HUES6 (cell line): ENCODE measurements around the gene LHB.

ENCODE experiments used
- H3K27ac ChIP-seq: 2 replicates; pipeline ENCODE4 v1.7.0; 2013; ENCODE audit warnings: low read depth, mild to moderate bottlenecking, low read length, inconsistent platforms
- H3K27me3 ChIP-seq: 2 replicates; pipeline ENCODE4 v1.6.1; 2013; ENCODE audit warnings: low read length; ENCODE audit not compliant: control insufficient read depth, insufficient read depth
- H3K36me3 ChIP-seq: 2 replicates; pipeline ENCODE4 v1.6.1; 2013; ENCODE audit warnings: low read length; ENCODE audit not compliant: control insufficient read depth, insufficient read depth
- H3K4me1 ChIP-seq: 2 replicates; pipeline ENCODE4 v1.6.1; 2013; ENCODE audit warnings: low read length; ENCODE audit not compliant: control insufficient read depth, insufficient read depth
- H3K4me3 ChIP-seq: 2 replicates; pipeline ENCODE4 v1.5.1; 2013; ENCODE audit warnings: low read depth, low read length
- H3K9ac ChIP-seq: one replicate; pipeline ENCODE4 v1.6.1; 2013; ENCODE audit warnings: mild to moderate bottlenecking, low read length
- H3K9me3 ChIP-seq: 2 replicates; pipeline ENCODE4 v1.6.1; 2013; ENCODE audit warnings: low read depth, low read length; ENCODE audit not compliant: control insufficient read depth, insufficient read depth

Gene LHB

DNA sequence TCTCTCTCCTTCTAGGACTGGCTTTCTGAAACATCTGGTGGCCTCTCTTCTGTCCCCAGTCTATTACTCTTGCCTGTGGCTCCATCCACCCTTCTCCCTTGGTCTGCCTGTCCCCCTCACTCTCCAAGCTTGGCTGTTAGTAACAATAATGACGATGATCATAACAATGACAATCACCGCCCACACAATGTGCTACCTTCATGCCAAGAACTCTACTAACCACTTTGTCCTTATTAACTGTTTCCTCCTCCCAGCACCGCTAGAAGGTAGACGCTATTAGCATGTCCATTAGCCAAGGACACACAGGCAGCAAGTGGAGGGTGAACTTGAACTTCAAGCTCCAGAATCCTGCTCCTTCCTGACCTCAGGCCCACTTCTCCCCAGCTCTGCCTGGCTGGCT, 26.5 kb downstream of the LHB start:
- Histone ChIP-seq H3K4me3 (no peak overlapping the region), H3K36me3 (peaks cover 41% of the 10 kb centered on the region), H3K4me1 (peaks cover 16% of the 10 kb centered on the region; the same call in 1 of the 2 replicates), H3K9ac (no peak overlapping the region), H3K27me3 (no peaks in the 10 kb centered on the region), H3K9me3 (no peaks in the 10 kb centered on the region), H3K27ac (no peak overlapping the region)

DNA sequence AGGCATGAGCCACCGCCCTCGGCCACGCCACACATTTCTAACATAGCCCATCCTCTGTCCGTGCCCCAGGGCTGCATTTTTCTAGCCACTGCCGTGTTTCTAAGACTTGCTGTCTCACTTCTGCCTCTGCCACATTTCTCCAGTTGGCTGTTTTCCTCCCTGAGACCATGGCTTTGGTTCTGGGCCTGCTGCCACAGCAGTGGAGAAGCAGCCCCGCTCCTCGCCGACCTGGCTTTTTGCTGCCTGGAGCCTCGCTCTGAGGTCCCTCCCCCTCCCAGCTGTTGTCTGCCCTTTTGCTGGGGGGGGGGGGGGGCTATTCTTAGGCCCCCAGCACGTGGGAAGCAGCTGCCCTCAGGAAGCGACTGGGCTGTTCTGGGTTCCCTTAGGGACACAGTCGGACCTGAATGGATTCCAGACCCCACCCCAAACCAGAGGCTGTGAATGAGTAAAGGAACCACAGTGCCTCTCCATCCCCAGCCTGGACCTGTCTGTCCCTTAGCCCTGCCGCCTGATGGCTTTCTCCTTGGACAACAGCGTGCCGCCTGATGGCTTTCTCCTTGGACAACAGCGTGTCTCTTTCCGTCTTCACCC, 27.1 kb downstream of the LHB start:
- H3K27ac ChIP-seq = no peak overlapping the region
- H3K27me3 ChIP-seq = no peaks in the 10 kb centered on the region
- H3K4me3 ChIP-seq = no peak overlapping the region
- no peaks in the 10 kb centered on the region for H3K9me3 ChIP-seq
- H3K4me1 ChIP-seq = peaks cover 16% of the 10 kb centered on the region; the same call in 1 of the 2 replicates
- H3K36me3 ChIP-seq = peaks cover 47% of the 10 kb centered on the region
- no peak overlapping the region for H3K9ac ChIP-seq

DNA sequence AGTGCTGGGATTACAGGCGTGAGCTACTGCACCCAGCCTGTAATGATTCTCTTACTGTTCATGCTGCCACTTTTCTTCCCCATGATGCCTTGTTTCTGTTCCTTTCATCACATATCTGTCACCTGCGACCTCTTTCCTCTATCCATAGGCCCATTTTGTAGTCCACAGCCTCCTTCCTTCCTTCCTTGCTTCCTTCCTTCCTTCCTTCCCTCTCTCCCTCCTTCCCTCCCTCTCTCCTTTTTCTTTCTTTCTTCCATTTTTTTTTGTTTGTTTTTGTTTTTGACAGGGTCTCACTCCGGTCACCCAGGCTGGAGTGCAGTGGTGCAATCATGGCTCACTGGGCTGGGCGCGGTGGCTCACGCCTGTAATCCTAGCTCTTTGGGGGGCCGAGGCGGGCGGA, 28.0 kb downstream of the LHB start:
- H3K27me3 ChIP-seq = no peaks in the 10 kb centered on the region
- H3K36me3 ChIP-seq = peaks cover 47% of the 10 kb centered on the region

DNA sequence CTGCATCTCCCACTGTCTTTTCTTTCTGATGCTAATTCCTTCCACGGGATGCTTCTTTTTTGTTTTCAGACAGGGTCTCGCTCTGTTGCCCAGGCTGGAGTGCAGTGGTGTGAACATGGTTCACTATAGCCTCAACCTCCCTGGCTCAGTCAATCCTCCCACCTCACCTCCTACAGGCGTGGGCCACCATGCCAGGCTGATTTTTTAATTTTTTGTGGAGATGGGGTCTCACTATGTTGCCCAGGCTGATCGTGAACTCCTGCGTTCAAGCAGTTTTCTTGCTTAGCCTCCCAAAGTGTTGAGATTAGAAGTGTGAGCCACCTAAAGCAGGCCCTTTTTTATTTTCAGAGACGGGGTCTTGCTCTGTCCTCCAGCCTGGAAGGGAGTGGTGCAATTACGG, 28.6 kb downstream of the LHB start:
- H3K27ac ChIP-seq = no peak overlapping the region

More for the DNA sequence above, 28.0 kb downstream of the LHB start:
- peaks cover 14% of the 10 kb centered on the region; the same call in 1 of the 2 replicates for H3K4me1 ChIP-seq
- no peak overlapping the region for H3K27ac ChIP-seq
- no peak overlapping the region for H3K4me3 ChIP-seq
- H3K9me3 ChIP-seq = no peaks in the 10 kb centered on the region
- H3K9ac ChIP-seq = no peak overlapping the region

DNA sequence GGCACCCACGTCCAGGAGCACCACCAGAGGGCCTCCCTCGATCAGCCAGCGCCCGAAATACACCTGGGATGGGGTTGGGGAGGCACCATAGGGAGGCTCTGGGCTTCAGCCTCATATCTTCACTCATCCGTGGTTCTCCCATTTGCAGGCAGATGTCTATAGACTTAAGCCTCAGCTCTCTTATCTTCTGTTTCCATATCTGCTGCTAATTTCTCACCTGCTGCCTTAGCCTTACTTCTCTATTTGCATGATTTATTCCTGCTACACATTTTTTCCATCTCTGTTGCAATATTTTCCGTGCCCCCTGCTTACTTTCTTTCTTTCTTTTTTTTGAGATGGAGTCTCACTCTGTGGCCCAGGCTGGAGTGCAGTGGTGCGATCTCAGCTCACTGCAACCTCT, 29.6 kb downstream of the LHB start:
- Histone ChIP-seq H3K27ac (no peak overlapping the region), H3K27me3 (no peaks in the 10 kb centered on the region), H3K9ac (no peak overlapping the region), H3K4me3 (no peak overlapping the region), H3K9me3 (no peaks in the 10 kb centered on the region), H3K36me3 (peaks cover 56% of the 10 kb centered on the region), H3K4me1 (peaks cover 14% of the 10 kb centered on the region; the same call in 1 of the 2 replicates)

More for the DNA sequence above, 28.6 kb downstream of the LHB start:
- Histone ChIP-seq H3K27me3 (no peaks in the 10 kb centered on the region), H3K9ac (no peak overlapping the region), H3K4me1 (peaks cover 14% of the 10 kb centered on the region; the same call in 1 of the 2 replicates), H3K9me3 (no peaks in the 10 kb centered on the region), H3K36me3 (peaks cover 47% of the 10 kb centered on the region), H3K4me3 (no peak overlapping the region)

DNA sequence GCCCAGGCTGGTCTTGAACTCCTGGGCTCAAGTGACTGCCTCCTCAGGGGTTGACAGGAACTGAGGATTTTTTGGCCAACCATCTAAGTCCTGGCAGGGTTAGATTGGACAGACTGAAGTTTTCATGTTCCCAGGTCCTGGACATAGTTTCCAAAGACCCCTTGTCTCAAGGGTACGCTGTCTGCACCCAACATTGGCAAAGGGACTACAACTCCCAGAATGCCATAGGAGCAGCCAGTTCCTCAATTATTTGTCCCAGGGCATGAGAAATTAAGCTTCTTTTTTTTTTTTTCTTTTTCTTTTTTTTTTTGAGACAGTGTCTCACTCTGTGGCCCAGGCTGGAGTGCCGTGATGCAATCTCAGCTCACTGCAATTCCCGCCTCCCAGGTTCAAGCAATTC, 30.7 kb downstream of the LHB start:
- Histone ChIP-seq H3K36me3 (peaks cover 66% of the 10 kb centered on the region), H3K27me3 (no peaks in the 10 kb centered on the region), H3K9ac (no peak overlapping the region), H3K4me1 (peaks cover 7% of the 10 kb centered on the region; the same call in 1 of the 2 replicates), H3K9me3 (no peaks in the 10 kb centered on the region), H3K4me3 (no peak overlapping the region), H3K27ac (no peak overlapping the region)

DNA sequence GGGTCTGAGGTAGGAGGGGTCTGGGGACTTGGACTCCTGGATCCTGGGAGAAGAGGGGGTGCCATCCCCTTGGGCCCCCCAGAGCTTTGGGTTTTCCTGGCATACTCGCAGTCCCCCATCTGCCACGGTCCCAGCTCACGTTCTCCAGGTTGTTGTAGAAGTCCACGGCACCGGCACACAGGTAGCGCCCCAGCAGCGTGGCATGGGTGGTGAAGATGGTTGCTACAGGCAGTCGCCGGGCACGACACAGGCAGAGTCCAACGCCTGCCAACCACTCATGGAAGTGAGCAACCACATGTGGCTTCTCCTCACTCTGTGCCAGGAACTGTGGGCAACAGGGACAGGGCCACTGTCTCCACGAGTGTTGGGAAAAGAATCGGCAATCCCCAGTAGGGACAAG, 31.2 kb downstream of the LHB start:
- Histone ChIP-seq H3K27ac (no peak overlapping the region), H3K4me3 (no peak overlapping the region), H3K27me3 (no peaks in the 10 kb centered on the region), H3K9me3 (no peaks in the 10 kb centered on the region), H3K36me3 (peaks cover 63% of the 10 kb centered on the region), H3K9ac (no peak overlapping the region), H3K4me1 (peaks cover 4% of the 10 kb centered on the region; the same call in 1 of the 2 replicates)

DNA sequence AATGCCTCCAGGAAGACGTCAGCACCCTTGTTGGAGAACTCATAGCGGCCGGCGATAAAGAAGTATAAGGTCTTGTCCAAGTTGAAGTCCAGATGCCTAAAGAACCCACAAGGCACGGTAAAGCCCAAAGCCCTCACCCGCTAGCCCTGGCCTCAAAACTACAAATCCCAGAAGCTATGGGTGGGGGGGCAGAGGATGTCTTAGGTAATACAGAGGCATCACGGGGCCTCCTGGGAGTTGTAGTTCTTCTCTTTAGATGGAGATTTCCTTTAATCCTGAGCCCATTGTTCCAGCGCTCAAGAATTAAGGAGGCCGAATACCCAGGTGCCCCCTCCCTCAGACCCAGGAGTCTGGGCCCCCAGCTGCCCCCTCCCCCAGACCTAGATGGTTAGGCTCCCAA, 34.6 kb downstream of the LHB start:
- no peaks in the 10 kb centered on the region for H3K27me3 ChIP-seq
- H3K27ac ChIP-seq = no peak overlapping the region
- H3K9me3 ChIP-seq = no peaks in the 10 kb centered on the region
- H3K4me3 ChIP-seq = no peak overlapping the region
- H3K4me1 ChIP-seq = no peaks in the 10 kb centered on the region
- no peak overlapping the region for H3K9ac ChIP-seq
- H3K36me3 ChIP-seq = peaks cover 57% of the 10 kb centered on the region

DNA sequence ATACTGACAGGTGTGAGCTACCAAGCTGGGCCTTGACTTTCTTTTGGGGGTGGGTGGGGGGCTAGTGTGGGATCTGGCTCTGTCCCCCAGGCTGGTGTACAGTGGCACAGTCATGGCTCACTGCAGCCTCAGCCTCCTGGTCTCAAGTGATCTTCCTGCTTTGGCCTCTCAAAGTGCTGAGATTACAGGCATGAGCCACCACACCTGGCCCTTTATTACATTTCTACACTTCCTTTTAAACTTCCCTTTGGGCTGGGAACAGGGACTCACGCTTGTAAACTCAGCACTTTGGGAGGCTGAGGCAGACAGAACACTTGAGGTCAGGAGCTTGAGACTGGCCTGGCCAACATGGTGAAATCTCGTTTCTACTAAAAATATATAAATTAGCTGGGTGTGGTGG, 39.8 kb downstream of the LHB start:
- no peak overlapping the region for H3K9ac ChIP-seq
- H3K27ac ChIP-seq = no peak overlapping the region
- no peaks in the 10 kb centered on the region for H3K9me3 ChIP-seq
- H3K4me1 ChIP-seq = no peaks in the 10 kb centered on the region
- H3K36me3 ChIP-seq = peaks cover 47% of the 10 kb centered on the region
- no peaks in the 10 kb centered on the region for H3K27me3 ChIP-seq
- H3K4me3 ChIP-seq = no peak overlapping the region

DNA sequence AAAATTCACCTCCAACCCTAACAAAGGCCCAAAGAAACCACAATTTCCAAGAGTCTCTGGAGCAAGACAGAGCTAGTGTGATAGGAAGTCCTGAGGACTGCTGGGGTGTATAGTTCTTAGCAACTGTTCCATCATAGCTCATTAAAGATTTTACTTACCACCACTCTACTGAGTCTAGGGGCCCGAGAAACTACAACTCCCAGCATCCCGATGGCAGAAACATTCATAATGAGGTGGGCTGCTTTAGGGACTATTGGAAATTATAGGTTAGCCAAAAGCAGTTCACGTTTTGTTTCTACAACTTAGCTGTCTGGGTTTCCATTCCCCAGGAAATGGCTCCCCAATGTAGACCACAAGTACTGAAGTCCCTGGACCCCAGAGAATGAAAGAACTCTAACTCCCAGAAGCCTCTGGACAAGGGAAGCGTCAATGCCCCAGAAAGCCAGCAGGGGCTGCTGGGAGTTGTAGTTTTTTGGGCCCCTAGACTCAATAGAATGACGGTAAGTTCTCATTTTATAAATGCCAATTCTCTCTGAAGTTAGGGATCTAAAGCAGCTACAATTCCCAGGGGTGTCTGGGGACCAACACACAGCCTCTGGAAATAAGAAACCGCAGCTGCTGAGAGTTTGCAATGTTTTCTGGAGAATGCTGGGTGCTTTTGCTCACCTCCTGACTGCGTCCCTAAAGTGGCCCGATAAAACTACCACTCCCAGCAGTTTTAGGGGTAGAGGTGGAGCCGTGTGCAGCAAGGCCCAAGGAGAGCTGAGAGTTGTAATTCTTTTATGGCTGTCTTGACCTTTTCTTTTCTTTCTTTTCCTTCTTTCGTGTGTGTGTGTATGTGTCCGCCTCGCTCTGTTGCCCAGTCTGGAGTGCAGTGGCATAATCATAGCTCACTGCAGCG, 40.7 kb downstream of the LHB start:
- no peak overlapping the region for H3K27ac ChIP-seq
- H3K9me3 ChIP-seq = no peaks in the 10 kb centered on the region
- H3K36me3 ChIP-seq = peaks cover 40% of the 10 kb centered on the region
- no peak overlapping the region for H3K9ac ChIP-seq
- no peaks in the 10 kb centered on the region for H3K27me3 ChIP-seq
- no peaks in the 10 kb centered on the region for H3K4me1 ChIP-seq
- no peak overlapping the region for H3K4me3 ChIP-seq

DNA sequence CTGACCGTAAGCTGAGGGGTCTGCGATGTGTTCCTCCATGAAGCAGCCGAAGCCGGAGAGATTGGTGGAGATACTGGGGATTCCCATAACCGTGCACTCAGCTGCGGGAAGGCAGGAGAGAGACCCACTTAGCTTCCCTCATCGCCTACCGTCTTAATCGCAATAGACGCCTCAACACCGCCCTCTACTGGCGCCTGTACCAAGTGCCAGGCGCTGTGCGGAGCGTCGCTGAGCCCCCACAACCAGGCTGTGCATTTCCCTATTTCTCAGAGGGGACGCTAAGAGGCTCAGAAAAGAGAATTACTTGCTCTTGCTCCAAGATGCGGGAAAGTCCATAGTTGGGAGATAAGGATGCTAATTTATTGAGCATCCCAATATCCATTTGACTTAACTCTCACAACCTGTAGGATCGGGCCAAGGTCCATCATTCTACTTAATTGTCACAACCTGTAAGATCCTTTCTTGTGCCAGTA, 45.9 kb downstream of the LHB start:
- Histone ChIP-seq H3K27me3 (no peaks in the 10 kb centered on the region), H3K27ac (no peak overlapping the region), H3K4me1 (peaks cover 8% of the 10 kb centered on the region; the same call in 1 of the 2 replicates), H3K9ac (no peak overlapping the region), H3K9me3 (no peaks in the 10 kb centered on the region), H3K4me3 (no peak overlapping the region), H3K36me3 (peaks cover 46% of the 10 kb centered on the region)
